ENCODE measurements around the gene SRSF4.
A peak's percentile ranks its signal among the peaks of the same experiment; 100 is the strongest.
"Not testable (repeated sequence)": the region's sequence is repeated elsewhere in the genome, so short reads cannot be mapped to it uniquely, and the experiment has no call there.

SRSF4 gene

DNA sequence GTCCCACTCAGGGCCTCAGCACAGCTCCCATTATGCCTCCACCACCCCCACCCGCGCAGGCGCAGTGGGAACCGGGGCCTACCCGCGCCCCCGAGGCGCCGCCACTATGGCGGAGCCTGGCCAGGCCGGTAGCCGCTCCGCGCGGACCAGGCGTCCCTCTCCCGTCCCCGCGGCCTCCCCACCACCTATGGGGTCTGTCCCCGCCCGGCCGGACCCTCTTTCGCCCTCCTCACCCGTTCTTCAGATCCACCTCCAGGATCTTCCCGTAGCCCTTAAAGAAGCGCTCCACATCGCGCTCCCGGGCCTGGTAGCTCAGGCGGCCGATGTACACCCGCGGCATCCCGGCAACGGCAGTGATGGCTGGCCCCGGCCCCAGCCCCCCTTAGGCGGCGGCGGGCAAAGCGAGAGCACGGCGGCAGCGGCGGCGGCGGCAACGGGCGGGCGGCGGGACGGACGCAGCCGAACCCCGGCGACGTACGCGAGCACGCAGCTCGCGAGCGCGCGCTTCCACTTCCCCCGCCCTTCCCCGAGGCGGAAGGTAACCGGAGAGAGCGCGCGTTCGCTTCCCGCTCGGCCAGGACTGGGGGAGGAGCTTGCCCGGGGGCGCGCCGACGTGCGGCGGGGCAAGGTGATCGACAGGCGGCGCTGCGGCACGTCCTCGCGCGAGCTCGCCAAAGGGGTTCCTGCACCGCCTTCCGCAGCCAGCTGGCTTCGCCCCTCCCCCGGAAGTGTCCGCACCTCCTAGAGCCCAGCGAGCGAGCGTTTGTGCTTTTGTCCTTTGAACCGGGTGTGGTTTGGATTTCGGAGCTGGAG is at the start of gene SRSF4:
SRSF4 (minus strand) TSS at position 488 of the 813 bp plus-strand sequence; CDS start at position 340, 148 bp downstream.
- DNase-seq, result peak; percentile 99

DNA sequence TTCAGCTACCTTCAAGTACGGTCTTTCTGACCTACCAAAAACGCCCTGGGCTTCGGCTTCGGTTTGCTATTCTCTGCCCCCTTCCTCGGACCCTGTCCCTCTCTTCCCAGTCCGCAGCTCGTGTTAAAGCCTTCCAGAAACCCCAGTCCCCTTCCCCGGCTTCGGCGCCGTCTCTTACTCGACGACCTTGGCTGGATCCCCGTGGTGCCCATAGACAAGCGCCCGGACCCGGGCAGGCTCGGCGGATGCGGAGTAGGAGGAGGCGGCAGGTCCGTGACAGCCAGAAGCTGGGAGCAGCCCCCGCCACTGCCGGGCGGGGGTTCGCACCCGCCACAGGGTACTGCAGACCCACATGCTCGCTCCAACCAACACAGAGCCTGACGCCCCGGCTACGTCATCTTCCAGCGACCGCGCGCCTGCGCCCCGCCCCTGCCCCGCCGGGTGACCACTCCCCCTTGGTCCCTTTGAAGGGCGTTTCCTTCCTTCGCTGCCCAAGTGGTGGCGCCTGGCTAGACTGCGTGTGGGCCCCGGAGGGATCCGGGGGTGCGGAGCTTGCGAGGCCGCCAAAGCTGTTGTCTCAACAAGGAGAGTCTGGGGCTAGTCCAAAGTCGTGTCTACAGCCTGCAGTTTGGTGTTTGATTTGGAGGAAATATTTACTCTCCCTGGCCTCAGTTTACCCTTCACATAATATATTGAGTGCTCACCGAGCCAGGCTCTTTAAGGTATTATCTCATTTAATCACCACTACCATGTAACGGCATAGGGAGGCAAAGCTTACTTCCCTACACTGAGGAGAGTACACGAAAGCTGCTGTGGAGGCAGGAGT is 49.1 kb upstream of the SRSF4 start, which contains the start of gene MECR:
MECR (minus strand) TSS at position 382 of the 826 bp plus-strand sequence; CDS start at position 354, 28 bp downstream.
- DNase-seq, result peak; percentile 95

DNA sequence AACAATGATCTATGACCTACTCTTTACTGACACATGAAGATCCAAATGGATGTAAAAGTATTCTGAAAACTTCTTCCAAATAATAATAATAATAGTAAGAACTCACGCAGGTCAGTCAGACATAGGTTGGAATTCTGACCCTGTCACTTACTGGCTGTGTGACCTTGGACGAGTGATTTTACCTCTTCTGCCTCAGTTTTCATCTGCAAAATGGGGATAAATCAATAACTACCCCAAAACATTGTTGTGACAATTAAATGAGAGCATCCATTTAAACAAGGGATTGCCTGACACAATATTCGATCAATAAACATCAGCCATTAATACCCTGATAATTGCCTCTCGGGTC is 48.5 kb upstream of the SRSF4 start:
- DNase-seq, result no peak

DNA sequence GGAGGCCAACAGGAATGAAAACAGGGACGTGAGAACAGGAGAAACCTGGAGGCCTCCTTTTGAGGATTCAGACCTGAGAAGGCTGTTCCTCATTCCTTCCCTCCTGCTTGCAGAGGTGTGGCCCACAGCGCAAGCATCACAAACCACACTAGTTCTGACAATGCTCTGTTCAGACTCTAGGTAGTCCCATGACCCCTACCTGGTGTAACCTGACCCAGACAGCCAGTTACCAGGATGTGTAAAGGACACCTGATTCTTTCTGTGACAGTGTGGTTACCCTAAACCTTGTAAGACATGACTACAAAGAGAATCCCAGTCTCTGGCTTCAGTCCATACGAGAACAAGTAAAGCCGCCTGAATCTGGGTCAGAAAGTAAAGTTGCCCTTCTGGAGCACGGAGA is 45.8 kb upstream of the SRSF4 start:
- DNase-seq, result no peak

DNA sequence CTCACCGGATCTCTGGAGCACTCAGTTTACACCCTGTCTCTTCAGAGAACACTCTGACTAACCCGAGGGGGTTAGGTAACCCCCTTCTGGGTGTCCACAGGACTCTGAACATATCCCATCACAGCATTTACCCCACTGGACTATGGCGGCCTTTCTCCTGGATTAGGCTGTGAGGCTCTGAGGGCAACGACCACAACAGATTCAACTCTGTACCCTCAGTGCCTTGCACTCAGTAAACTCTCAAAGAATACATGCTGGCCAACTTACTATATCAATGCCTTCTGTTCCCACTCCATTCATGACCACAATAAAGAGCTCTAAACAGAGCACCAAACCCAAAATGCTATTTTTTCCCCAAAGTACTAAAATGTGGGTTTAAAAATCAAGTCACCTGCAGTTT is 43.7 kb upstream of the SRSF4 start:
- DNase-seq, result no peak

DNA sequence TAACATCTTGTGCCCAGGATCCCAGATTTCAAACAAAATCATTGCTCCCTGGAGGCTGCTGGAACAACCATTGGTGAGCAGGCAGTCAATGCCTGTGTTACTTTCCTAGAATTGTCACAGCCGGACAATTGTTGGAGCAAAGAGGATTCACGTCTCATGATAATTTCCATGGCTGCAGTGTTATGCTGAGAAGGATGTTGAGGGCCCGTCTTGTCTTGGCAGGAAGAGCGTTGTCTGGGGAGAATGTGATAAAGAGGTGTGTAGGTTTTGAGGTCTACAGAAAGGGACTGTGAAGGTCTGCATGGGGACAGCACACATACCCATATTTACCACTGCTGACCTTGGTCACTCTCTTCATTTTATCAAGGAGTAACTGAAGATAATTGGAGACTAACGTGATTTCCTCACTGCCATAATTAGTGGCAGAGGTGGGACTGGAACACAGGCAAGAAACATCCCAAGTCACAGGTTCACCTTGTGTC is 42.7 kb upstream of the SRSF4 start:
- DNase-seq, result no peak

DNA sequence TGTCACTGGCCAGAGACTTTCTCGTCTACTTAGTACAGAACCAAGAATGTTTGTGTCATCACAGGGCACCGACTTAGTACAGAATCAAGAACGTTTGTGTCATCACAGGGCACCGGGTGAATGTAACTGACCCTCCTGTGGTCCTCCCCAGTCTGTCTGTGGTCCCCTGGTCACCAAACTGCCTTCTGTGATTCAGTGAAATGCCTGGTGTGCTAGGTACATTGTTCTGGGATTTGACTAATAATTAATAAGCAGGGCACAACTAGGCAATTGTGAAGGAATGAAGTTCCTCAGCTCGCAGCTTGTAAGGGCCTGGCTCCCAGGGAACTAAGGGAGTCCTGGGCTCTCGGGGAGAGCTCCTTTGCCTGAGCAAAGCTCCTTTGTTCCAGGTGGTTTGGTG is 41.8 kb upstream of the SRSF4 start:
- DNase-seq, result no peak

DNA sequence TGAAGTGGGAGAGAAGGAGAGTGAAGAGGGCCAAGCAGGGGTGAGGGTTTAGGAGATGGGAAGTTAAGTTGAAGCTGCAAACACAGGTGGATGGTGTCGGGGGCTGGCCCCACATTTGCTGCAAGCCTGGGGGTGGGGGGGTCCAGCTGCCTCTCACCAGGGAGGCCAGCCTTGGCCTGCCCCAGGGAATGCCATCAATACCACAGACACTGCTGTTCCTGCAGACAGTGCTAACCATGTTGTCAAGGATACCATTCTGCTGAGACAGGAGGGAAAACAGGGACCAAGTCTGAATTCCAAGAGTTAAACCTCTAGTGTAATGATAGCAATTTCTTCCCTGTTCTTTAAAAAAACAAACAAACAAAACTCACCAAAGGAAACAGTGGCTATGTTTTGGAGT is 41.0 kb upstream of the SRSF4 start:
- DNase-seq, result no peak

DNA sequence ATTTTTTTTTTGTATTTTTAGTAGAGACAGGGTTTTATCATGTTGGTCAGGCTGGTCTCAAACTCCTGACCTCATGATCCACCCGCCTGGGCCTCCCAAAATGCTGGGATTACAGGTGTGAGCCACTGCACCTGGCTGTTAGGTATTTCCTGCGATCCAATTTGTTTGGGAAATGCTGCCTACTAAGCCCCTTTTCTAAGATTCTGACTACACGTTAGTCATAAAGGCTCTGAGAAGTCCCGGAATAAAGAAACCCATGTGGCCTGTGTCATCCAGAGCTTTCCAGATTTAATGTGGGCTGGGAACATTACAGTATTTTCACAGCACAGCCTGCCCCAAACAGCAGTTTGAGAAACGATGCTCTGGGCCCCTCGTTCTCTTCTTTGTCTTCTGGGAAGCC is 40.6 kb upstream of the SRSF4 start:
- not testable (repeated sequence) for DNase-seq

DNA sequence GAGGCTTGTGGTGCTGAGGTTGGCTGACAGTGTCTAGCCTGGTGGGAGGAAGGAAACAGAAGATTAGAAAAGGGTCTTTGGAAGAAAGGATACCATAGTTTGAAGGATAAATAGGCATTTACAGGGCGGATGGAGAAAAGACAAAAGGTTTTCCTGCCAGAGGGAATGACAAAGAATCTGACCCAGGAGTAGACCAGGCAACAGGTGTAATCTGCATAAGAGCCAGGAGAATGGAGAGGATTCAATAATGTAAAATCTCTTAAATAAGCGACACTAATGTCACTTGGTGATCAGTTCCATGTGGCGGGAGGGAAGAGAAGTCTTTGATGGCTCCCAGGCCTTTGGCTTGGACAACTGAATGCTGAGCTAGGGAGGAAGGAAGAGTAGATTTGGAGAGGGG is 39.6 kb upstream of the SRSF4 start:
- DNase-seq, result no peak

DNA sequence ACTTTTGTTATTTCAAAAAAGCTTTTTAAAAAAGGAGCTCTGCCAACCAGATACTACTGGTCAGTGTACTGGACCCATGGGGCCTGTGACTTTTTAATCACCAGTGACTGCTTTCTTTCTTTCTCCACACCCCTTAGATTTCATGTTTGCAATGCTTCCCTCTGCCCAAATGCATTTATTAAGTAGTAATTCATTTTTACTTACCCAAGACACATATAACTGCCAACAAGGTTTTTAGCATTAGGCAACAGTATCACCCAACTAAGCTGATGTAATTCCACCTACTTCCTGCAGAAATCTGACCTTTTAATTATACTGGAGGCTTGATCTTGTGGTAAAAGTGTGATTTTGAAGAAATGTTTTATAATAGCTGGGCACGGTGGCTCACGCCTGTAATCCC is 36.5 kb upstream of the SRSF4 start:
- no peak for DNase-seq

DNA sequence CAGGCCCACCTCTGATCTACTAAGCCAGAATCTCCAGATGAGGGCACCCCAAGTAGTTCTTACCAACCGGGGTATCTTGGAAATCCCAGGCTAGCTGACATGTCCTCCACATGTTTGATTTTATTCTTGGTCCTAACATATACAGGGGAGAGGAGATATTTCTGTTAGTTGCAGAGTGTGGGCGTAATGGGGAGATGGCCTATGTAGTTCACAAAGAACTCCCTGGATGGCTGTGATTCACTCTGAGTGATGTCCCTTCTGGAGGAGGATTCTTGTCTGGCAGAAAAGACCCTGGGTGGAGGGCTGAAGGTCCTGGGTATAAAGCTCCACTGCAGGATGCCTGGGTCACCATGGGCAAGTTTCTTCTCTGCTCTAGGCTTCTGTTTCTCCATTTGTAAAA is 35.9 kb upstream of the SRSF4 start:
- DNase-seq, result no peak

DNA sequence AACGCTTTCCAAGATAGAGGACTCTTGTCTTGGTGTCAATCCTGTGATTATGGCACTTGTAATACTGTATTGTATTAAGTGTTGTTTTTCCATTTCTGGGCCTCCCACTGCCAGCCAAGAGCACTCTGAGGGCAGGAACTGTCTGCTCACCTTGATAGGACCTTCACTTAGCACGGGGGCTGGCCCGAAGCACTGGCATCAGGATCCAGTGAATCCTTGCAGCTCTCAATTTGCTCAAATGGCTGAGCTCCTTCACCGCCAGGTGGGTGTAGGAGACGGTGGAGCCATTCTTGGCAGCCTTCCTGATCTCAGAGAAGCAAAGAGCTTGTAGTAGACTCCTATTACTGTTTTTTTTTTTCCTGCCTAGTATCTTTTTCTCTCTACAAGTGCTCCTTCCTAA is 31.4 kb upstream of the SRSF4 start:
- DNase-seq, result no peak

DNA sequence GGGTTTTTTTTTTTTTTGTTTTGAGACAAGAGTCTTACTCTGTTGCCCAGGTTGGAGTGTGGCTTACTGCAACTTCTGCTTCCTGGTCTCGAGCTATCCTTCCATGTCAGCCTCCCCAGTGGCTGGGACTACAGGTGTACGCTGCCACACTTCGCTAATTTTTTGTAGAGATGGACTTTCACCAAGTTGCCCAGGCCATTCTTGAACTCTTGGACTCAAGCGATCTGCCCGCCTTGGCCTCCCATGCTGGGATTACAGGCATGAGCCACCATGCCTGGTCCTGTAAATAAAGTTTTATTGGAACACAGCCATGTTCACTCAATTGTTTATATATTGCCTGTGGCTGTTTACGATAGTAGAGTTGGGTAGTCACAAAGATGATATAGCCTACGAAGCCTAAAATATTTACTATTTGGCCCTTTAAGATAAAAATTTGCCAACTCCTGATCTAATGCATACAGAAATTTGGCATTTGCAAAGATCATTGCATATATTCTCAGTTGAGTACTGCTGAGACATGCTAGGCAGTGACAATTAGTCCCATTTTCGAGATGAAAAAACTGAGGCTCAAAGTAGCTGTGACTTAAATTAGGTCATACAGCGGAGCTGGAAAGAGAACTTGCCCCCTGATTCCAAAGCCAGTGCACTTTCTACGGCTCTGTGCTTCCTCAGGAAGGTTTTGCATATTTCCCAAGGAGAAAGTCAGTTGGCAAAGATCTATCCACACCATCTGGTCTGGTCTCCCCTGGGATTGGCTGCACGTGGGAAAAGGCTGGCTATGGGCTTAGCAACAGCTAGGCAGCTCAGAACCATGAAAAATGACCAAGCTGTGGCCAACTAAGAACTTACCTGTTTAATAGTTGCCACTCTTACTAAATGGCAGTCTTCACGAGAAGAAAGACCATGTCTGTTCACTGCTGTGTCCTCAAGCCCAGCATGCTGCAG is 29.7 kb upstream of the SRSF4 start:
- DNase-seq, result no peak

DNA sequence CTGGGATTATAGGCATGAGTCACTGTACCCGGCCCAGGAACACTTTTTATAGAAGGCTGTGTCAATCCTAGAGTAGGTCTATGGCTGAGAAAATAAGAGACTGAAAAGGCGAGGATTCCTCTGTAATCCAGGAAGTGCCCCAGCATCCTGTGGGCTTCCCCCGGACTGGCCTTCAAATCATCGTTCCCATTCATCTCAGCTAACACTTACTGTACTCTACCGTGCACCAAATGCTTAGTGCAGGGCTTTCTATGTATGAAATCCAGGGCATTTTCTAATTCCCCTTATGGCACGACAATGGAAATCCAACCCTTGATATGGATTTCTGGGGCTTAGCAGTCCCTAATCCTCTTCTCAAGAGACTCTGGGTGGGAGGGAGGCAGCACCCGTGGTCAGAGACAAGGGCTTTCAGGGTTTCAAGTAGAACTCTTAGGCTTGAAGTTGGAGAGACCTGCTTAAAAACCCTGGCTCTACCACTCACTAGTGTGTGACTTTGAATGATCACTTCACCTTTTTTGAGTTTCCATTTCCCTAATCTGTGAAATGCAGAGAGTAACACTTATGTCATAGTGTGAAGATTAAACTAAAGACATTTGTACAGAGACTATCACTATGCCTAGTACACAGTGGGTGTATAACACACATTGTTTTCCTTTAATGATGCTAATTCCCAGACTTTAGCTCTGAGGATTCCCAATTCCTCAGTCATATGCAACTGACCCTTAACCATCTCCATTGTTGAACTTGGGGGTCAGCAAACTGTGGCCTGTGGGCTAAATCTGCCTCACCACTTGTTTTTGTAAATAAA is 28.8 kb upstream of the SRSF4 start:
- no peak for DNase-seq

DNA sequence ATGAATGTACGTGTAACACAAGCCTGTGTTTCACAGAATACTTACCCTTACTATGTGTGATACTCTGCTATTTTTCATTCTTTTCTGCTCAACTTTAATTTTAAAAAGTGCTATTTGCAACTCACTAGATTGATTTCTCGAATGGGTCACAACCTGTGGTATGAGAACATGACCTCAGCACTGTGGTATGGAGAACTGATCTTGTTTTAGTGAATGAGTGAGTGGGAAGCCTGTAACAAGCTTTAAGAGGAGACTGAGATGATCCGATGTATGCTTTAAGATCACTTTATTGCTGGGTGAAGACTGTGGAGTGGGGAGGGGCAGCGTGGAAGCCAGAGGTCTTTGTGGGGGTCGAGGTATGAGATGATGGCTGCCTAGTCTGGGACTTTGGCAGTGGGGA is 27.5 kb upstream of the SRSF4 start:
- no peak for DNase-seq

DNA sequence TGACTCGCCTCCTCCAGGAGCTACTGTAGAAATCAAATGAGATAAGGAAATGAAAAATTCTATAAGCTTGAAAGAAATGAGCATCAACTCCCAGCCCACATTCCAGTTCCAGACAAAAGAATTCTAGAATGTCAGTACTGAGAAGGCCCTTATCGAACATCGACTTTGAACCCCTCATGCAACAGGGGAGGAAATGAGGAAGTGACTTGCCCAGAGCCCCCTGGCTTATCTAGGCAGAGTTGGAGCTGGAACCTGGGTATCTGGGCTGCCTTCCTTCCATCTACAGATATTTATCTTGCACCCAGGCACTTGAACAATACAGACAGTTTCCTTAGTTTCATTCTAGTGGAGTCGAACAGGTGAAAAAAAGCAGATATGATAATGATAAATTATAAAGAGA is 26.7 kb upstream of the SRSF4 start:
- no peak for DNase-seq

DNA sequence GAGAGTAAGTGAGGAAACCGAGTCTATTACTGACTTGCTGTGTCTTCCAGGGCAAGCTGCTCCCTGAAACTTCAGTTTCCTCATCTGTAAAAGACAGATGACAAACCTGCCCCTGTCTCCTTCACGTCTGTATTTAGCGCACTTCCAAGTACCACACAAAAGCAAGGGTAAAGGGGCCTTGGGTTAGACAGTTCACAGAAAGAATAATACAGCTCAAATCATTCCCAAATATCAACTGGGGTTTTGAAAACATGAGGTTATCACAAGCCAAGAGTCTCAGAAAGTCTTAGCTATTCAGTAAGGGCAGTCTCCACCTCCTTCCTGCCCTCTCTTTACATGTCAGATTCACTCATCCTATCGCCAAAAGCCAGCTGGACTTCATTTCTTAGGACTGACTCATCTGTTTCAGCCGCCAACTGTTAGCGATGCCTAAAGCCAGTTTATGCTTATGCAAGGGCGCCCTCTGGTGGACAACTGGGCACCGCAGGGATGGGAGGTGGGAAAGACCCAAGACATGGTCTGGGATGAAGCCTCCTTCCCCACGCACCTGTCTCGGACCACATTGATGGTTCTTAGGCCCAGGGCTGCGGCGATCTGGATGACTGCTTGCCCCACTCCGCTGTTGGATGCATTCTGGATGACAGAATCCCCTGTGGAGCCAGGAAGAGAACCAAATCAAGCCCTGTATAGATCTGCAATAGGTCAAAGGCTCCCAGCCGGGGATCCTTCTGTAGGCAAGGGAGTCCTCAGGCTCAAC is 21.1 kb upstream of the SRSF4 start:
- peak; percentile 85 for DNase-seq

DNA sequence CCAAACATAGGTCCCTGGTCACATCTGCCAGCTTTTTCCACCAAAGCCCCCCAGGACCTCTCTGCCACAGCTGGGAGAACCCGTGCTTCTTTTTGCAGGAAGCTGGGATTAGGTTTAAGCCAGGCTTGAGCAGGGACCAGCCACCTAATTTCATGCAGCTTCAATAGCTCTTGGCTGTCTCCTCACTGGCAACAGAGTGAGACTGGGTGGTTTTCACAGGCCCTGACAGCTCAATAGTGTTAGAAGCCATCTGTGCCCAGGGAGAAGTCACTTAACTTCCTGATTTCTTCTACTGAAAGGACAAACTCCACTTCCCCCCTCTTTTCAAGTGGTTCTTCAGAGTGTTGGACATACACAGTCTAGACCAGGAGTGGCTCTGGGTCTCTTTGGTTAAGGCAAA is 20.4 kb upstream of the SRSF4 start:
- no peak for DNase-seq

DNA sequence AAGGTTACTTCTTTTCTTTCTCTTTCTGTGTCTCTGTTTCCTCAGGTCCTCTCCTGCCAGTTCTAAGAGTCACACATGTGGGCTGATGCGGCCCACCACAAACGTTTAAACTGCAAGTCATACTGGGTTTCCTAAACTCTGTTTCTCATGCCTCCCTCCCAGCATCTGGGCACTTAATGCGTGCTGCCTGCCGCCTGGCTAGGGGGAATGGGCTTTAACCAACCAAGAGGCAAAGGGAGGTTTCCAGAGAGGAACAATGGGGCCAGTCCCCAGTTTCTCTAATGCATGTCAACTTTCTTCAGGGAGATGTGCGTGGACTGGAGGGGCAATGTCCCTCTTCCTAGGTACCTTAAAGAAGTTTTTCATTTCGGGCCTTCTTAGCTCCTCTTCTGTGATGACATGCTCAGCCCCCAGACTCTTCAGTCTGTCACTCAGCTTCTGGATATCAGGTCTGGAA is 19.9 kb upstream of the SRSF4 start:
- DNase-seq, result no peak
